Stimulated activated CD4-positive, alpha-beta T cell treated with anti-CD3 and anti-CD28 coated beads, Interleukin-4, amount 100 ng/mL, for 1 hour (primary cell): ENCODE measurements around the gene MAT2A.
"Not testable (repeated sequence)": the region's sequence is repeated elsewhere in the genome, so short reads cannot be mapped to it uniquely, and the experiment has no call there.

Experiments used
- DNase-seq: peaks from one replicate; pipeline ENCODE4 v3.0.0-alpha.2; 2020

The MAT2A gene

DNA sequence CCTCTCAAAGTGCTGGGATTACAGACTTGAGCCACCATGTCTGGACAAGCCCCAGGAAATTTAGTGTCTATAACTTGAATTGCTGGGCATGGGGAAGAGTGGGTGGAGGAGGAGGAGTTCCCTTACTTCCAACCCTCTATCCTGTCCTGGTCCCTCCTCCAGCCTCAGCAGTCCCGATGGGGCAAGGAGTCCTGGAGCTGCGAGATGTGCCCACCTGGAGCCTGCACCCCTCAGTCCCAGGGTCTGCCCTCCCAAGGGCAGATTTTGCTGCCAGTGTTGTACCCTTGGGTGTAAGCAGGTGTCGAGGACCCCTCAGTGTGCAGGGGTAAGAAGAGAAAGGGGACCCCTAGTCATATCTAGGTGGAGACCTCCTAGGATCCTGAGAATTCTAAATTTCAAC is 41.2 kb downstream of the MAT2A start:
- DNase-seq, result no peak

DNA sequence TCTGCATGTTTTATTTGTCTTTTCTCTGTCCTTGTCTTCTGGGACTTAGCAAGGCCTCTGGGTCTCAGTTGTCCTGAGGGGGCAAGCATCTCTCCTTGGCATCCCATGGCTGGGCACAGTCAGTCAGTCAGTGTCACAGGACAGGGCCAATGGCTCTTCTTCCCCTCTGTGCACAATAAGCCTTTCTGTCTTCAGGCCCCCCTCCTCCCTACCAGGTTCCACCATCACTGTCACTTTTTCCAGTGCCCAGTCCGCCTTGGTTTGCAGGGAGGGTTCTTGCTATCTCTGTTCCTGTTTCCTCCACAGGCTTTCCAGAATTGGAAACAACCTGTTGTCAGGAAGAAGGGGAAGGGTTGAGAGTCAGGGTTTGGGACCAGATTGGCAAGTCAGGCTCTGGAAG is 43.5 kb downstream of the MAT2A start:
- no peak for DNase-seq

DNA sequence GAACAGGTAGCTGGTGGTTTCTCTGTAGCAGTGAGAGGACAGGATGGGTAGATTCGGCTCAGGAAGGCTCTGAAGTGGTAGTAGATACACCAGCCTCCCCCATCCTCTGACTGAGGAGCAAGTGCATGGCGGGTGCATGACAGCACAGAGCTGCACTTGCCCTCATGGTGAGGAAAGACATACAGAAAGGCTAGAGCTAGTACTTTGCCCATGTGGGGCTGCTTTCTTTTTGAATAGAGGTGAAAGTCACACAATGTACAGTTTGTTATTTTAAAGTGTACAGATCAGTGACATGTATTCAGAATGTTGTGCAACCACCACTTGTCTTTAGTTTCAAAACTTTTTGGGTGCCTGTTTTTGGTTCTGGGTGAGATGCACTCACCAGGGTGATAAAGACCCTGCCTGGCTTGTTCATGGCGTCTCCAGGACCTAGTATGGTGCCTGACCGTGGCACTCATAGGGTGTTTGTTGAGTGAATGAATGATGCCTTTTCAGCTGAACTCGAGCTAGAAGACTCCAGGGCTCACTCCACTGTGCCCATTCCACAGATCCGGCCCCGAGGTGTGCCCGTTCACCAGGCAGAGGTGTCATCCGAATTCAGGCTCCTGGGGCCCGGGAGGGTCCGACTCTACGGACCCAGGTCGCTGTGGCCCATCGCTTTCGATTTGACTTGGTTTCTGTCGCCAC is 44.8 kb downstream of the MAT2A start:
- DNase-seq, result peak; percentile 37

DNA sequence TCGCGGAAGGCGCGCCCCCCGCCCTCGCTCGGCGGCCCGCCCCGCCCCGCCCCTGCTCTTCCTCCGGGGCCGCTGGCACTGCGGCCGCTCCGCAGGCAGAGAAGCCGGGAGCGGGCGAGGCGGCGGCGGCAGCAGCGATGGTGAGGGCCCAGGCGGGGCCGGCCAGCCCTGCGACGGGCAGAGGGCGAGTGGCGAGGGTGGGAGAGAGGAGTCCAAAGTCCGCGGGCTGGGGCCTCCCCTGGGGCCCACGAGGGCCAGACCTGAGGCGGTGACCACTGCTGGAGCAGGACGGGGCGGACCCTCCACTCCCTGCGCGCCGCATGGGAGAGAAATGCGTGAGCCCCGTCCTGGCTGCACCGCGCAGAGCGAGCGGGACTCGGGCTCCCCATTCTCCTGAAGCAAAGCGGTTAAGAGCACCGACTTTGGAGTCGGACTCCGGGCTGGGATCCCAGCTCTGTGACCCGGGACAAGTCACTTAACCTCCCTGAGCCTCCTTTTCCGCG is 45.4 kb downstream of the MAT2A start, which contains the start of gene VAMP5:
VAMP5 (plus strand) TSS at position 78 of the 503 bp plus-strand sequence; CDS start at position 138, 60 bp downstream.
- no peak for DNase-seq

DNA sequence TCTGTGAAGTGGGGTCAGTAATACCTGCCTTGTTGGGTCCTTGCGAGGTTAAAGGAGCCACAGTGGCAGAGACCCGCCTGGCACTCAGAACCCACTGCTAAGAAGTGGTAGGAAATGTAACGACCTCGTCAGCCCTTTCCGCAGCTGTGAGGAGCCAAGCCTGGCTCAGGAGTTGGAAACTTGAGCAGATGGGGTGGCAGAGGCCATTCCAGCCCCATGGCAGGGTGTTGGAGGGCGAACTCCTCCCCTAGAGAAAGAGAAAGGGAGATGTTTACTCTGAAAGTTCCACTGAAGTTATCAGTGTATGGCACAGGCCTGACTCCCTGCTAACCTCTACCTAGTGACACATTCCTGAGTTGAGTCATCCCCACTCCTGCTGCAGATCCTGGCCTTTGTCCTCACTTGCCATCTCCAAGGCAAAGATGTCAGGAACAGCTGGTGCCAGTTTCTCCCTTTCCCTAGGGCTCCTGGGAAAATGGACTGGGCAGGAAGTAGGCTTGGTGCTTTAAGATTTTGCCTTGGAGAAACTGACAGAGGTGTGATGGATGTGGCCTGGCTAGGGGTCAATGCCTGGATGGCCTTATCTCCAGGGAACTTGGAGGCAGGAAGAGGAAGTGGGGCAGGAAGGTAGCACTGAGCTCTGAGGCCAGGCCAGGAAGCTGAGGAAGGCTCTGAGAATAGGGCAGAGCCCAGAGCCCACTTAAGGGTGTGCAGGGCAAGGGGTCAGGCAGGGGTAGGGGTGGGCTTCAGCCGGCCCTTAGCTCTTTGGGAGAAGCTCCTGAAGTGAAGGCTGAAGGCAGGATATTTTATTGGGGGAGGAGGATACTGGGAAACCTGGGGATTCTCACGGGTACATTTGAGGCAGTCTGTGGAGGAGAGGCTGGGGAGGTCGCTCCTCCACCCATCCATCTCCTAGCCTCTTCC is 46.2 kb downstream of the MAT2A start:
- DNase-seq, result no peak

DNA sequence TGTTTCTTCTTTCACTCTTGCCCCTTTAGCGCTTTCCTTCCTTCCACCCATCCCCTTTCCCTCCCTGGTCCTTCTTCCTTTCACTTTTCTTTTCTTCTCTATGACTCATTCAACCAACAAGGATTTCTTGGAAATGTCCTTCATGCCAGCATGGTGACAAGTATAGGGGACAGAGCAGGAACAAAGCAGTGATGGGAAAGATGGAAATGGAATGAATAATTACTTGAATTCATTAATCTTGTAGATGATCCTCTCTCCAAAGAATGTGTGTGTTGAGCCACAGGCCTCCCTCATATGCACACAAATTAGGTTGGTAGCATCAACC is 46.8 kb downstream of the MAT2A start:
- DNase-seq, result no peak

DNA sequence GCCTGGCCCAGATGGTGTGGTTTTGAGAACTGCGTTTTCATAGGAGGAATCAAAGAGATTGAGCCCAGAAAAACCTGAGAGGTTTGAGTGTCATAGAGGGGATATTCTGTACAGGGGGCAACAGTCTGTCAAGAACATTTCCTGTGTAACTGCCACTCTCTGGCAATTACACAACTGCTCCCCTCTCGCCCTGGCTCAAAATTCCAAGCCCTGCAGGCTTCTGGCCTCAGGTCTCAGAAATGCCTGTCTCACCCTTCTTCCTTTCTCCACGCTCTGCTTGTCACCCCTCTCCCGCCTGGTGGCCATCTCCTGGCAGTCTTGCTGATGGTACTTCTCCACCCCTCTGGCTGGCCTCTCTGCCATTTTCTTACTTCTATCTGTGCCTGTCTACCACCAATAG is 49.3 kb downstream of the MAT2A start:
- no peak for DNase-seq

DNA sequence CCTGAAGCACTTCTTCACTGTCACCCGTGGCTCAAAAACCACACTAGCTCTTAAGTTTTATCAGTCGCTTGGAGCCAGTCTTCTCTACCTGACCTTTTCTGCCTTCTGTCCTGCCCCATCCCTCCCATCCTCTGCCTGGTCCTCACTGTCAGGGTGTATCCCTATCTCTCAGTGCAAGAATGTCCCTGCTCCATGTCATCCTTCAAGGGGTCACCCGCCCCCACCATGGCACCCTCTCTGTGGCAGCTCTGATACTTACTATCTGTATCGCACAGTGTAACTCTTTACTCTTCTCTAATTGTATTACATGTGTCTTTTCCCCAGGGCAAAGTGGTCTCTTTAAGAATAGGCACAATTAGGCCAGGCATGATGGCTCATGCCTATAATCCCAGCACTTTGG is 49.7 kb downstream of the MAT2A start:
- DNase-seq, result no peak

DNA sequence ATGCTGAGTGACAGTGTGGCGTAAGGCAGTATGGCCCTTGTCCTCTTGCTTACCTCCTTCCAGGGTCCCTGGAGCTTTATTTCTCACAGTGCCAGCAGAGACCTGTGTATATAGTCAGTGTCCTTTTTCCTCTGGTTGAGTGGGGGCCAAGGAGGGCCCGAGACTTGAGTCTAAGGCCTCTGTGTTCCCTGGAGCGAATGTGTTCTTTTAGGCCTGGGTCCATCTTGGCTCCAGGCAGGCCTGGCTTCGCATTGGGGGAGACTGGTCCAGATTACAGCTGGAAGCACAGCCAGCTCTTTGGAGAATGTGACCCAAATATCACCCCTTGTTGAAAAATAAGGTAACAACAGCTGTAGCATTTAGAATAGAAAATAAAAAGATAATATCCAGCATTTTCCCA is 50.2 kb downstream of the MAT2A start:
- no peak for DNase-seq

DNA sequence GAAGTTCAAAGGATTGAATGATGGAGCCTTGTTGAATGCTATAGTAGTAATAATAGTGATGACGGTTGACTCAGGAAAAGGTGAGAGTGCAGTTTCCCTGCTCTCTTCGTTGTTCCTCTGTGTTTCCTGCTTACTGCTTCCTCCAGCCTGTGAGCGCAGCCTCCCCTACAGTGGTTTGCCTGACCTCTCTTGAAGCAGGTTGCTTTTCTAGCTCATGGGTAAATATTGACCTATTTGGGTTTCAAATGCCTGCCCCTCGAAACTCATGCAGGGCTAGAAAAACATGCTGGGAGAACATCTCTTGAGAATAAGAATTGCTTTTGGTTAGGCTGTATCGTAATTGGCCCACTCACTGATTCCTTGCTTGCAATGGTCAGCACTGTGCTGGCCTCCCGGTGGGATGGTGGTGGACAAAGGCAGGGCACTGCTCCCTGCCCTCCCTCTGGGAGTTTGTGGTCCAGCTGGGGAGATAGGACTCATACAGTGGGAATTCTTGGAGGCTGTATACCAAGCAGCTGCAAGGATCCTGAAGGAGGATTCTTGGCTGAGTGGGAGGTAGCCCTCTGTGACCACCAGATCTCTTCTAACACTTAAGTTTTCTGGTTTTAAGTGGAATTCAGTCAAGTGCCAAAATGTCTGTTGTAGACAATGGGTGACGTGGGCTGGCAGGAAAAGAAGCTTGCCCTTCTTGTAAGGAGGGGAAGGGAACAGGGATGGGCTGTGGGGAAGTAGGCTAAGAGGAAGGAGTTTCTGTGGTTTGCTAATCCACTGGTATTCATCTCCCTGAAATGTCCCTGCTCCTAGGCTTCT is 51.2 kb downstream of the MAT2A start:
- DNase-seq, result no peak

DNA sequence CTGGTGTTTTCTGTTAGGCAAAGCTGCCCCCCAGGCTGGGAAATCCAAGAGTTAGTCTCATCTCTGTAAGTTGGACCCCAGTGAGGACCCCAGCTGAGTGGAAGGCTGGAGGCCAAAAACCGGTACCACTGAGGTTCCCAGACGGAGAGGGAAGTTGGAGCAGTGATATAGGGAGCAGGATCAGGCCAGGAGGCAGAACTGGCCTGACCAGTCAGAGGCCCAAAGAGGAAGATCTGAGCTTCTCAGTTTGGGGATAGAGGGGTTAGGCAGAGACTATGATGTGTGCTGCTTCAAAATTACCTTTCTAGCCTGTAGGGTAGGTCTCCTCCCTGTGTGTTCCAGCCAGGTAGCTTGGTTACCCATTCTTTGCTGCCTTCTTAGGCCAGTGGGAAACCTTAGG is 52.0 kb downstream of the MAT2A start:
- no peak for DNase-seq

DNA sequence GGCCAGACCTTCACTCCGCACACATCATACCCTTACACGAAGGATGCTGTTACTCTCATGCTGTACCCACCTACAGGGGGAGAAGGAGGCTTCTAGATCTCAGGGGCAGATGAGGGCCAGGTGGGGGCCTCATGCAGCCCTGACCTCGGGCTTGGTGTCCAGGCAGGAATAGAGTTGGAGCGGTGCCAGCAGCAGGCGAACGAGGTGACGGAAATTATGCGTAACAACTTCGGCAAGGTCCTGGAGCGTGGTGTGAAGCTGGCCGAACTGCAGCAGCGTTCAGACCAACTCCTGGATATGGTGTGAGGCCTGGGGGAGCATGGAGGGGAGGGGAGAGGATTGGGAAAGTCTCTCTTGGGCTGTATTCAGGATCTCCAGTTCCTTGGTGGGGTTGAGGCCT is 52.6 kb downstream of the MAT2A start:
- DNase-seq, result no peak

DNA sequence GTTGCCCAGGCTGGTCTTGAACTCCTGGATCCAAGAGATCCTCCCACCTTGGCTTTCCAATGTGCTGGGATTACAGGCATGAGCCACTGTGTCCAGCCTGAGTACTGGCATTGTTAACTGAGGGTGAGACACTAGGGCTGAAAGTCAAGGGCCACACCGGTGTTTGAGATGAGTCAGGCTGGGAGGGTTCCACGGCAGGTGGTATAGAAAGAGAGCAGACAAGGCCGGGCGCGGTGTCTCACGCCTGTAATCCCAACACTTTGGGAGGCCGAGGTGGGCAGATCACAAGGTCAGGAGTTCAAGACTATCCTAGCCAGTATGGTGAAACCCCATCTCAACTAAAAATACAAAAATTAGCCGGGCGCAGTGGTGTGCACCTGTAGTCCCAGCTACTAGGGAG is 53.3 kb downstream of the MAT2A start:
- DNase-seq, result not testable (repeated sequence)

DNA sequence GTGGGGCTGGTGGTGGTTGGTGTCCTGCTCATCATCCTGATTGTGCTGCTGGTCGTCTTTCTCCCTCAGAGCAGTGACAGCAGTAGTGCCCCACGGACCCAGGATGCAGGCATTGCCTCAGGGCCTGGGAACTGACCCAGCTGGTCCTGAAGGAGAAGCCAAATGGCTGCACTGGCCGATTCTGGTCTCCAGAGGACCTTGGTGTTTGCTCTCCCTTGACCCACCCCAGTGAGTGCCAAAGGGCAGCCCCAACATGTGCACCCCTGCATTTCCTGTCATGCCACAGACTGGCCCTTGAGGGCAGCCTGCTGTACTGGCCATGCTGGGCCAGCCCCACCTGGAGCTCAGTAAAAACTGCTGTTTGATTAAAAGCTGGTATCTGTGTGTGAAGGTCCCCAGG is 54.1 kb downstream of the MAT2A start:
- no peak for DNase-seq
